Esophagus muscularis mucosa (tissue), 4 donors: ENCODE measurements around the gene SLC12A9.

ENCODE experiments used
- CTCF ChIP-seq, 3 experiments: fragments of 200-600 bp in 2 of 3; fragments of 450-650 bp in 1 of 3; sonication (generic) in 2 of 3; IDR thresholded peaks; one replicate each; pipeline ENCODE4 v1.5.1; 2017 to 2019; ENCODE audit warnings: antibody characterized with exemption in 3 of 3, mild to moderate bottlenecking in 2 of 3, moderate library complexity in 1 of 3
- EP300 ChIP-seq: sonication (generic); formaldehyde crosslinking; IDR thresholded peaks from one replicate; pipeline ENCODE4 v1.6.1; 2017; ENCODE audit warnings: antibody characterized with exemption
- POLR2A ChIP-seq: fragments of 450-650 bp; IDR thresholded peaks from one replicate; pipeline ENCODE4 v1.6.1; 2017; ENCODE audit warnings: antibody characterized with exemption, moderate library complexity, mild to moderate bottlenecking, low read depth

GRCh38 chr7:100803398-100804161 is 48.9 kb upstream of the SLC12A9 start:
- no peak for TF ChIP-seq EP300
- TF ChIP-seq CTCF (IDR thresholded peaks at IDR 0.05): no peak
- TF ChIP-seq POLR2A: no peak
